ENCODE measurements around the gene GPR158. TPM values are rescaled to one million over a fixed set of nuclear protein-coding genes. Genes with fewer than 3 reads are reported as not detected.
"Not testable (repeated sequence)": the region's sequence is repeated elsewhere in the genome, so short reads cannot be mapped to it uniquely, and the experiment has no call there.

GPR158 gene
- total and polyA plus RNA-seq, 8 donors, result 0.06 to 1.2 (median 0.24) TPM

- no peaks in the 10 kb centered on the region for H3K27me3 ChIP-seq
- no peak for DNase-seq
- no peak for FAIRE-seq
- H3K4me3 ChIP-seq, result no peak overlapping the region
- 24 to 33% methylated on average over 3 of the region's 3 CpGs for WGBS, 2 donors
- H3K9me3 ChIP-seq, result no peaks in the 10 kb centered on the region
- ATAC-seq, result no peak
- H3K4me1 ChIP-seq, result no peaks in the 10 kb centered on the region
- no peak for TF ChIP-seq CTCF (IDR thresholded peaks at IDR 0.05)
- intact Hi-C loops (cut with DNase I), result no loop called here
- no peaks in the 10 kb centered on the region for H3K36me3 ChIP-seq
- no peak overlapping the region for H3K27ac ChIP-seq
These were observed 152.5 kb downstream of the GPR158 start for GRCh38 chr10:25327273-25327672.

GRCh38 chr10:25328361-25328760 lies 153.6 kb downstream of the GPR158 start:
- Histone ChIP-seq H3K27me3 (no peaks in the 10 kb centered on the region), H3K4me3 (no peak overlapping the region), H3K27ac (no peak overlapping the region), H3K9me3 (no peaks in the 10 kb centered on the region), H3K4me1 (no peaks in the 10 kb centered on the region), H3K36me3 (no peaks in the 10 kb centered on the region)
- no peak for TF ChIP-seq CTCF (IDR thresholded peaks at IDR 0.05)
- intact Hi-C loops (cut with DNase I), result no loop called here
- no peak for DNase-seq
- 72 to 74% methylated on average over 3 of the region's 3 CpGs for WGBS, 2 donors
- ATAC-seq, result no peak
- FAIRE-seq, result no peak

- H3K27ac ChIP-seq; H3K36me3 ChIP-seq; H3K27me3 ChIP-seq; H3K9me3 ChIP-seq; ATAC-seq; intact Hi-C loops (cut with DNase I); H3K4me1 ChIP-seq; H3K4me3 ChIP-seq; DNase-seq: not testable (repeated sequence)
- peak; percentile 29 for FAIRE-seq
- WGBS, 2 donors, result 72 to 81% methylated on average over 5 of the region's 5 CpGs
These were observed 154.8 kb downstream of the GPR158 start for GRCh38 chr10:25329587-25329986.

GRCh38 chr10:25334445-25334844 lies 159.6 kb downstream of the GPR158 start:
- H3K27ac ChIP-seq, result no peak overlapping the region
- DNase-seq, result no peak
- H3K4me1 ChIP-seq, result no peaks in the 10 kb centered on the region
- H3K9me3 ChIP-seq, result no peaks in the 10 kb centered on the region
- no peaks in the 10 kb centered on the region for H3K36me3 ChIP-seq
- no peak for TF ChIP-seq CTCF (IDR thresholded peaks at IDR 0.05)
- H3K4me3 ChIP-seq, result no peak overlapping the region
- 67 to 84% methylated on average over 2 of the region's 2 CpGs for WGBS, 2 donors
- FAIRE-seq, result no peak
- H3K27me3 ChIP-seq, result no peaks in the 10 kb centered on the region
- ATAC-seq, result no peak
- intact Hi-C loops (cut with DNase I), result no loop called here

- no peak for TF ChIP-seq CTCF (IDR thresholded peaks at IDR 0.05)
- Histone ChIP-seq H3K4me3 (no peak overlapping the region), H3K9me3 (no peaks in the 10 kb centered on the region), H3K27me3 (no peaks in the 10 kb centered on the region), H3K36me3 (no peaks in the 10 kb centered on the region), H3K27ac (no peak overlapping the region), H3K4me1 (no peaks in the 10 kb centered on the region)
- intact Hi-C loops (cut with DNase I), result no loop called here
- no peak for DNase-seq
- no peak for FAIRE-seq
- no peak for ATAC-seq
These were observed 161.5 kb downstream of the GPR158 start for GRCh38 chr10:25336330-25336729.

- no peak for ATAC-seq
- FAIRE-seq, result peak; percentile 98
- Histone ChIP-seq H3K9me3 (no peaks in the 10 kb centered on the region), H3K27me3 (no peaks in the 10 kb centered on the region), H3K27ac (no peak overlapping the region), H3K4me3 (no peak overlapping the region), H3K4me1 (no peaks in the 10 kb centered on the region), H3K36me3 (no peaks in the 10 kb centered on the region)
- TF ChIP-seq CTCF (IDR thresholded peaks at IDR 0.05), result no peak
- 82 to 91% methylated on average over 12 of the region's 12 CpGs for WGBS, 2 donors
- intact Hi-C loops (cut with DNase I), result no loop called here
- DNase-seq, result no peak
These were observed 163.5 kb downstream of the GPR158 start for GRCh38 chr10:25338271-25338670.
